HG03095 (cell line): Measurements from ENCODE around the gene OR52I1.
A peak's percentile ranks its signal among the peaks of the same experiment; 100 is the strongest.

Source experiments
- ATAC-seq: cut with Tn5 transposase; IDR thresholded peaks from one replicate; pipeline ENCODE4 v1.9.1; 2021; ENCODE audit warnings: moderate library complexity; ENCODE audit not compliant: unreplicated experiment

The OR52I1 gene, protein sequence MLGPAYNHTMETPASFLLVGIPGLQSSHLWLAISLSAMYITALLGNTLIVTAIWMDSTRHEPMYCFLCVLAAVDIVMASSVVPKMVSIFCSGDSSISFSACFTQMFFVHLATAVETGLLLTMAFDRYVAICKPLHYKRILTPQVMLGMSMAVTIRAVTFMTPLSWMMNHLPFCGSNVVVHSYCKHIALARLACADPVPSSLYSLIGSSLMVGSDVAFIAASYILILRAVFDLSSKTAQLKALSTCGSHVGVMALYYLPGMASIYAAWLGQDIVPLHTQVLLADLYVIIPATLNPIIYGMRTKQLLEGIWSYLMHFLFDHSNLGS

DNA sequence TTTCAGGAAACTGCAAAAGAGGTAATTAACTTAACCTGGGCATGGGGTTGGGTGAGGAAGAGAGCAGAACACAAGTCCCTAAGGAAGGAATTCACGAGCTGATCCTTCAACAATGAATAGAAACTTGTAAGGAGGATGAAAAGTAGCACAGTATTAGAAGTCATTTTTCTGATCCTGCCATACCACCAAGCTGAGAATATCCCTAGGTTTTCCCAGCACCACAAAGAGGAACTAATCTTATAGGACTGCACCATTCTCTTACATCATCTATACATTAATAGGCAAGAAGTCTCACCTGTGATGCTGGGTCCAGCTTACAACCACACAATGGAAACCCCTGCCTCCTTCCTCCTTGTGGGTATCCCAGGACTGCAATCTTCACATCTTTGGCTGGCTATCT is at the start of gene OR52I1:
OR52I1 (plus strand) TSS at position 301 of the 400 bp plus-strand sequence; CDS start at position 301, 0 bp downstream.
- ATAC-seq: no peak

DNA sequence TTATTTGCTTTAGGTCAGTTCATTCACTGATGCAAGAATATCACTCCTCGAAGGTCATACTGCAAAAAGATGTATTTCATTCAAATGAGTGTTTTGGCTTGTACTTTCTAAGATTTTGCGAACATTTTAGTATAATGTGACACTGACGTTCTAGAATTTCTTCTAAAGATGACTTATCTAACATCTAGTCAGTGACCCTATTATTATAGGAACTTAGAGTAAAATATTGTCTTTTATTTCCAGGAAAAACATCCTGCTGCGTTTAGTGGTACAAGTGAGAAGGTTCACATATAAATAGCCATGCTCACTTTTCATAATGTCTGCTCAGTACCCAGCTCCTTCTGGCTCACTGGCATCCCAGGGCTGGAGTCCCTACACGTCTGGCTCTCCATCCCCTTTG is 48.9 kb upstream of the OR52I1 start, which contains the start of gene OR52M1:
OR52M1 (plus strand) TSS at position 301 of the 400 bp plus-strand sequence; CDS start at position 301, 0 bp downstream.
- no peak for ATAC-seq

- no peak for ATAC-seq
These were observed 47.0 kb upstream of the OR52I1 start for GRCh38 chr11:4546878-4547277.

DNA sequence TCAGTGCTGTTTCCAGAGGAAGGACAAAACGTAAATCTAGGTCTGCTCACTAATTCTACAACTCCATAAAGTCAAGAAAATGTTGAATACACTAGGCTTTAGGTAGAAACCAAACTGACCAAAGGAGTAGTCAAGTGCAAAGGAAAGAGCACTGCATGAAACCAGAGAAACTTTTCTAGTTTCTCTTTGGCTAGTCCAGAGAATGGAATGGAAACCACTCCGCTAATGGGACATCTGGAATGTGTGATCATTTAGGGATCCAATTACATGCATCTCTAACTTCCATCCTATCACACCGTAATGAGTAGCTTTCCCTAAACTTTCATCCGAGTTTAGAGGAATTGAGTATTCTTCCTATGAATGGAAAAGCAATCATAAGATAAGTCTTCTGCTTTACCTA is 46.4 kb upstream of the OR52I1 start:
- no peak for ATAC-seq

DNA sequence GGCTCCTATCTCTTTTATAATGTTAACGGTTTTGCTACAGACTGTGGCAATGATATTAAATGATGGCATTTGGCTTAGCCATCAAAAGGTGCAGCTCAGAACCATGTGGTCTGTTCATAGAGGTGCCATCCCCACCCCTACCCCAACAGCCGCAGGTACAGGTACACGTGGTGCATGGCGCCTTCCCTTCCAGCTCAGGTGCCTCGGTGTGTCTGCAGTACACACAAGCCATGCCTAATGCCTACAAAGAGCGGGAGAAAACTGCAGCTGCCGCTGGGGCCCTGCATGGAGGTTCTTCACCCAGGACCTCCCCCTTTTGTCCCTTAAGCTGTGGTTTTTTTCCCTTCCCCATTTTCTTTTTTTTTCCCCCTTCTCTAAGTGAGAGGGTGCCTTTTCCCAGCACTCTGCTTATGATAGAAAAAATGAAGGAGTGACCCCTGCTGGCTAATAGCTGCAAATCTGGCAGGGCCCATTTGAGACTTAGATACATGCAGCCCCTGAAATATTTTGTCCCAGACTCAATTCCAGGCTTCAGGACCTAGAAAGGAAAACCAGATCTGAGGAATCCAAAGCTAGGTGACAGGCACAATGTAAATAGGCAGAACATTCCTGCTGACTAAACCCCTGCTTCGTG is 42.4 kb upstream of the OR52I1 start:
- ATAC-seq: no peak

- no peak for ATAC-seq
These were observed 34.1 kb upstream of the OR52I1 start for GRCh38 chr11:4559527-4560440.

DNA sequence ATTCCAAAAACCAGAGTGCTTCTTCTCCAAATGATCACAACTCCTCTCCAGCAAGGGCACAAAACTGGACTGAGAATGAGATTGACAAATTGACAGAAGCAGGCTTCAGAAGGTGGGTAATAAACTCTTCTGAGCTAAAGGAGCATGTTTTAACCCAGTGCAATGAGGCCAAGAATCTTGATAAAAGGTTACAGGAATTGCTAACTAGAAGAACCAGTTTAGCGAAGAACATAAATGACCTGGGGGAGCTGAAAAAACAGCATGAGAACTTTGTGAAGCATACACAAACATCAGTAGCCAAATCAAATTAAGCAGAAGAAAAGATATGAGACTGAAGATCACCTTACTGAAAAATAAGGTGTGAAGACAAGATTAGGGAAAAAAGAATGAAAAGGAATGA is 33.4 kb upstream of the OR52I1 start:
- no peak for ATAC-seq

- no peak for ATAC-seq
These were observed 28.5 kb upstream of the OR52I1 start for GRCh38 chr11:4565371-4565770.

DNA sequence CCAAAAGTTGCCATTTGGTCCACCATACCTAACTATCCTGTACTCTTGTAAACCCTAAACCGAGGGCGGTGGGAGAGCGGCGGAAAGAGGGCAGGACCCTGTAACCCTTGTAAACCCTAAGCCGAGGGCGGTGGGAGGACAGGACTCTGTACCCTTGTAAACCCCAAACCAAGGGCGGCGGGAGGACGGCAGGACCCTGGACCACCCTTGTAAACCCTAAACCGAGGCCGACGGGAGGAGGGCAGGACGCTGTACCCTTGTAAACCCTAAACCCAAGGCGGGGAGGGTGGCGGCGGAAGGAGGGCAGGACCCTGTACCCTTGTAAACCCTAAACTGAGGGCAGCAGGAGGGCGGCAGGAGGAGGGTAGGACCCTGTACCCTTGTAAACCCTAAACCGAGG is 24.8 kb upstream of the OR52I1 start:
- no peak for ATAC-seq

GRCh38 chr11:4576880-4577279 is 17.0 kb upstream of the OR52I1 start:
- ATAC-seq: no peak

- no peak for ATAC-seq
These were observed 16.1 kb upstream of the OR52I1 start for GRCh38 chr11:4577761-4578160.

- no peak for ATAC-seq
These were observed 15.2 kb upstream of the OR52I1 start for GRCh38 chr11:4578624-4579023.

- ATAC-seq: no peak
These were observed 13.7 kb upstream of the OR52I1 start for GRCh38 chr11:4580124-4580523.

DNA sequence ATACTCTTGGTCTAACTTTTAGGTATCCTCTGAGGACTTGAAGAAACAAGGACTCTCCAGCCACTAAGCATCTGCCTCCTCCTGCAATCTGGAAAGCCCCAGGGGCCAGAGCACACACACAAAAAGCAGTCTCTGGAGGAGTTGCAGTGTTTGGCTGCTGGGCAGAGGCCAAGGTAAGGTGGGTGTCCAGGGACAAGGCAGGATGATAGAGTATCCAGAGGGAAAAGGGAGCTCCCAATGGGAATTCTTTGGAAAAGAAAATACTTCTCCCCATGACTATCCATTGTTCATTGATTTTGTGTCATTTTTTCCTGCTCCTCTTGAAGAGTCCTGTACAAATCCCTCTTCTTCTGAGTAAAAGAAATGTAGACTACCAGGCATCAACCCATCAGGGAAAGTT is 12.4 kb upstream of the OR52I1 start, which contains the start of gene OR52I2:
OR52I2 (plus strand) TSS at position 301 of the 400 bp plus-strand sequence.
- ATAC-seq: no peak

DNA sequence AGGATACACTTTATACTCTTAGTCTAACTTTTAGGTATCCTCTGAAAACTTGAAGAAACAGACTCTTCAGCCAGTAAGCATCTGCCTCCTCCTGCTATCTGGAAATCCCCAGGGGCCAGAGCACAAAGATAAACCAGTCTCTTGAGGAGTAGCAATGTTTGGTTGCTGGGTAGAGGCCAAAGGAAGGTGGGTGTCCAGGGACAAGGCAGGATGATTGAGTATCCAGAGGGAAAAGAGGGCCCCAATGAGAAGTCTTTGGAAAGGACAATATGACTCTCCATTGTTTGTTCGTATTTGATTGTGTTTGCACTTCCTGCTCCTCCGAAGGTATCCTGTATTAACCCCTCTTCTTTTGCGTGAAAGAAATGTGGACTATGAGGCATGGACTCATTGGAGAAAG is 4.8 kb upstream of the OR52I1 start:
- no peak for ATAC-seq

DNA sequence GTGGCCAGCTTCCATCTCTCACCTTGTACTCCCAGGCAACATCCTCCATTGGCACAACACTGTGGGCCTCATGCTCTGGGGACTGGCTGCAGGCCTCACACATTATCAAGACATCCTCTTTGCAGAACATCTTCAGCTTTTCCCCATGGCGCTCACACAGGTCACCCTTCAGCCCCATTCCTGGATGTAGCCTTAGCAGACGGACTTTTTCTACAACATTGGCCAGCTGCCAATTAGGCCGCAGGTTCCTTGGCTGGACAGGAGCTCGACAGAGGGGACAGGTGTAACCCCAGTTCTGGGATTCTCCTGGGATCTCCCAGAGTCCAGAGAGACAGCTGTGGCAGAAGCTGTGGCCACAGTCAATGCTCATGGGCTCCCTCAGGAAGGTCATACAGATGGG is 11.2 kb downstream of the OR52I1 start:
- no peak for ATAC-seq

DNA sequence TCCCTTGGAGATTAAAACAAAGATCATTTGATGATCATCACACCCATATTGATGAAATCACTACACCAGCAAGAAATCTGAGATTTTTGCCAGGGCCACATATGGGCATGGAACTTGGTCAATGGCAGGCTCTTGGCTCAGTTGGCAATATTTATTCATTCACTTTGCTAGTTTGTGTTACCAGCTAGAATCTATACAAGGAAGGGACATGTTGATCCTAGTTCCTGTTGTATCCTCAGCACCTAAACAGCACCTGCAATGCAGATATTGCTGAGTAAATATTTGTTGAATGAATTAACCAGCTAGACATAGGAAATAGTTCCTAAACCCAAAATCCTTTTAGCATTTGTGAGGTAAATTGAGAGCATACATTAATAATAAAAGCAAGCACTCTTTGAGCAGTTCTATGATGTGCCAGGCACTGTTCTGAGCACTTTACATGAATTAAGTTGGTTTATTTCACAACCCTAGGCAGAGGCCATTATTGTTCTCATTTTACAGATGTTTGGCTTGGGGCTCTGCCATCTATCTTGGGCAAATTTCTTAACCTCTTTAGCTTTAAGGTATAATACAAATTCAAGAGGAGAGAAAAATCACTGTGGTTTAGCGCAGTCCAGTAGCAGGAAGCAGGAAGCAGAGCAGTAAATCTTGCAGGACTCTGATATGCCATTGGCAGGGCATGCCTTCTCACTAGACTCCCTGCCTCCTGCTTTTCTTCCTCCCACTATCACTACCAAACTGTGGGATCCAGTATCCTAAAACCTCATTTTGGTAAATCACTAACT is 12.6 kb downstream of the OR52I1 start:
- no peak for ATAC-seq

DNA sequence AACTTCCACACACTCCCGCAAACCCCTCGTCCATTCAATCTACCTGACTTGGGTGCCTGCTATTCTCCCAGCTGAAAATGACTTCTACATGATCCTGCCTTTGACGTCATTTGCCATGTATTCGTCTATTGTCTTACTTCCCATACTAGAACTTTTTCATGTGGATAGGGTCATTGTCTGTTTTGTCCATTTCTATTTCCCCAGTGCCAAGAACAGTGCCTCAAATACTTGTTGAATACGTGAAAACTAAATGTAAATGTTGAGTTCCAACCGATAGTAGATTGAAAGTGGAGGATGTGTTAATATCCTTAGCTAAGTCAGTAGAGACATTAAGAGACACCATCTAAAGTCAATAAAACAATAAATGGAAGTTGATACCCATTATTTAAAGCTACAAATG is 13.3 kb downstream of the OR52I1 start:
- no peak for ATAC-seq

DNA sequence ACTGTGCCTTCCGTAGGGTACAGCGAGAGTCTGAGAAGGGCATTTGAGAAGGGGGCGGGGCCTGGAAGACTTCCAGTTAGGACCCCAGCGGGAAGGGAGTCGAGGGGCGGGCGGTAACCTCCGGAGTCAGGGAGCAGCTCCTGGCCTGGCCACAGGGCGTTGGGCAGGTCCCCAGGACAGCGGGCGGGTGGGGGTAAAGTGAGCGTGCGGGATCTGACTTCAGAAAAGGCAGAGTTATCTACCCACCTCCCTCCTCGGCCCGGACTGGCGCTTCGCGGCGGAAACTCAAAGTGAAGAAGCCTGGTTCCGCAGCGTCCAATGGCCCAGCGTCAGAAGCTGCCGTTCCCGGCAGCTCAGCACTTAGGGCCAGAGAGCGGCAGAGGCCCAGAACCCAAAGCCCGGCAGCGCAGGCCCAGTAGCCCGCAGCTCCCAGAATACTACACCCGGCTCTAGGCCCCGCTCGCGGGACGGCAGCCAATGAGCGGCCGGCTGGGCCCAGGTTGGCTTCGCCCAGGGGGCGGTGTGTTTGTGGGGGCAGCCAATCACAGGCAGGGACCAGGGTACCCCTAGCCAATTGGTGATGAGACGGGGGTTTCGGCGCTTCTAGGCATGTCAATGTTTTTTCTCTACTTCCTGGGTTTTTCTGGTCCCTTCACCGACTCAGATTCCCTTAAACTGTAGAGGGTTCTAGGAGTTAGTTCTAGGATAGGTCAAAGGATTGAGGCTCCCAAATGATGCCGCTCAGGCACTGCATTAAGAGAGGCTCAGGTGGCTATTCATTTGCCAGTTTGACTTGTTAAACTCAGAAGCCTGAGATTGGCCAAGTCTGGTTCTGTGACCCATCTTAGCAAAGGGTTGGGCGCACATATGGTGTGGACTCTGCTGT is 14.2 kb downstream of the OR52I1 start, which contains the start of gene TRIM68:
TRIM68 (minus strand) TSS at position 451 of the 886 bp plus-strand sequence. CDS start 2,727 bp downstream, outside the sequence.
- peak; percentile 100 for ATAC-seq
